ENCODE measurements around the gene SNTB2.

GRCh38 chr16:69186642-69187445 lies at the start of gene SNTB2:
- TF ChIP-seq NONO (IDR thresholded peaks at IDR 0.05) (no peak), NONO (CRISPR knock-in tag; conservative IDR thresholded peaks at IDR 0.05) (peak; percentile 87), RERE (CRISPR knock-in tag; IDR thresholded peaks at IDR 0.05; ENCODE audit: low read depth) (0 out of 2 replicates have a peak, but pooled peaks have one; percentile 45), POLR2AphosphoS5 (IDR thresholded peaks at IDR 0.05; ENCODE audit: low read depth, low read length) (peak; percentile 95), ZSCAN5A (CRISPR knock-in tag; IDR thresholded peaks at IDR 0.05; ENCODE audit: borderline replicate concordance) (no peak), ARNT (IDR thresholded peaks at IDR 0.05) (no peak), TAF15 (IDR thresholded peaks at IDR 0.05; ENCODE audit: low read depth, low read length, poor library complexity, severe bottlenecking) (peak; percentile 99), ZFP91 (CRISPR knock-in tag; IDR thresholded peaks at IDR 0.05; ENCODE audit: borderline replicate concordance) (peak; percentile 87), ZNF841 (CRISPR knock-in tag; IDR thresholded peaks at IDR 0.05; ENCODE audit: borderline replicate concordance) (peak; percentile 85)
